NCI-H2196 treated with DMSO at 0.1 percent for 48 hours (cell line): ENCODE data around the gene SCN10A.

Source experiments
- DNase-seq: peaks from one replicate; lab custom pipeline; 2025; ENCODE audit not compliant: unreplicated experiment; lab: John Stamatoyannopoulos, UW

Gene SCN10A

DNA sequence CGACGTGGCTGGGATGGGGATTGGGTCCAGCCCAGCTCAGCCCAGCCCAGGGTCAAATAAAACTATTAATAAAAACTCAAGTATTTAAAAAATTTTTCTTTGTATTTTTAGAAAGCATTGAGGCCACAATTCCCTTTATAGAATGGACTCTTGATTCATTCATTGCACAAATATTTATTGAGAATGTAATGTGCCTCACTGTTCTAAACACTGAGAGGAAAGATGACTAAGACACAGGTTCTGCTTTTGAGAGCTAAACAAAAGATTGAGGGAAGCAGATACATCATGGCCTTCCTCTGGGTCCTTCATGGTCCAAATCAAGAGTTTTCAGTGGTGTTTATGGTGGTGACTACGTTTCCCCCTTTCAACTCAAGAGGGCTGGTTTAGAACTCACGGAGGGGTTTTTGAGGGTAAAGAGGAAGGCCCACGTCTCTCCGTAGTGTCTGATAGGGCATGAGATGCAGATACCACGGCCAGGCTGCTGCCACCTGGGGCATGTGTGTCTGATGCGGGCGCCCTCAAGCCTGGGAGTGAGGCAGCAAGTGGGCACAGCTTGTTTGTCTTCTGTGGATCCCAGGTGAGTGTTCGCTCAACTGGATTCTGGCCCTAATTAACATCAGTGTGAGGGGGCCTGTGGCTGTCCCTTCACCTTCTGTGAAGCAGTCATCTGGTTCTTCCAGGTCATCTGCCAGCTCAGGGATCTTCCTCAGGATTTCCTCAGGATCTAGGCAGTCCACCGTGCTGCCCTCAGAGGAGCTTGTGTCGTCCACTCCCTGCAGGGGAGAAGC lies 93.0 kb downstream of the SCN10A start:
- DNase-seq = no peak

DNA sequence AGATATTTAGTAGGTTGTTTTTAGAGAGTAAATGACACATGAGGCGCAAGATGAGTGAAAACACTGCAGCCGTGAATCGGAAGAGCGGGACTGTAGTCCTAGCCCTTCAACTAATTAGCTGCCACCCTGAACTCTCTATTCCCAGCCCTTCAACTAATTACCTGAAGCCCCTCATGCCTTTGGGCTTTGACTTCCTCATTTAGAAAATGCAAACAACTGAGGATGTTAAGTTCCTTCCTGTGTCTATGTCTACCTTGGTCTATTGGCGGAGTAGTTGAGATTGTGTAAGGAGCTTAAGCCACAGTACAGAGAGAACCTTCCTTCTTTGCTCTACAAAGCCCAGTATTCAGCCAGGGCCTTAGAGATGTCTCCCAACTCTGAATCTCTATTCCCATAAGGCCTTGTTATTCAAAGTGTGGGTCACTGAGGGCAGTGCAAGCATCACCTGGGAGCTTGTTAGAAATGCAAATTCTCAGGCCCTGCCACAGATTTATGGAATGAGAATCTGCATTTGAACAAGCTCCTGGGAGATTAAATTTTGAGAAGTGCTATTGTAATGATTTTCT lies 94.7 kb downstream of the SCN10A start:
- DNase-seq = no peak

DNA sequence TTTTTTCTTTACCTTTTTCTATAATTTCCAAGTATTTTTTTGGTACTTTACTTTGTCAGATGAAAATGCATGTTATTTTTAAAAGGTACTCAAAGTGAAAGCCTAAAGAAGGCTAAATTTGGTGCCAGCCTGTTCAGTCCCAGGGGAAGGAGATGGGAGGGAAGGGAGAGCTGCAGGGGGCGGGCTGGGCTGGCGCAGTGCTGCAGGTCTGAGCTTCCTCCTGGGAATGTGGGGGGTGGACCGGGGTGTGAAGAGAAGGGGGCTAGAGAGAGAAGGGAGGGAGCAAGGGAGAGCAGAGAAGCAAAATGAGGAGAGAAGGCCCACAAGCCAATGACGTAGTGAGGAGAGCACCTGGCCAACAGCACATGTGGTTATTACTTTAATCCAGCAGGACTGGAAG lies 95.6 kb downstream of the SCN10A start:
- no peak for DNase-seq

DNA sequence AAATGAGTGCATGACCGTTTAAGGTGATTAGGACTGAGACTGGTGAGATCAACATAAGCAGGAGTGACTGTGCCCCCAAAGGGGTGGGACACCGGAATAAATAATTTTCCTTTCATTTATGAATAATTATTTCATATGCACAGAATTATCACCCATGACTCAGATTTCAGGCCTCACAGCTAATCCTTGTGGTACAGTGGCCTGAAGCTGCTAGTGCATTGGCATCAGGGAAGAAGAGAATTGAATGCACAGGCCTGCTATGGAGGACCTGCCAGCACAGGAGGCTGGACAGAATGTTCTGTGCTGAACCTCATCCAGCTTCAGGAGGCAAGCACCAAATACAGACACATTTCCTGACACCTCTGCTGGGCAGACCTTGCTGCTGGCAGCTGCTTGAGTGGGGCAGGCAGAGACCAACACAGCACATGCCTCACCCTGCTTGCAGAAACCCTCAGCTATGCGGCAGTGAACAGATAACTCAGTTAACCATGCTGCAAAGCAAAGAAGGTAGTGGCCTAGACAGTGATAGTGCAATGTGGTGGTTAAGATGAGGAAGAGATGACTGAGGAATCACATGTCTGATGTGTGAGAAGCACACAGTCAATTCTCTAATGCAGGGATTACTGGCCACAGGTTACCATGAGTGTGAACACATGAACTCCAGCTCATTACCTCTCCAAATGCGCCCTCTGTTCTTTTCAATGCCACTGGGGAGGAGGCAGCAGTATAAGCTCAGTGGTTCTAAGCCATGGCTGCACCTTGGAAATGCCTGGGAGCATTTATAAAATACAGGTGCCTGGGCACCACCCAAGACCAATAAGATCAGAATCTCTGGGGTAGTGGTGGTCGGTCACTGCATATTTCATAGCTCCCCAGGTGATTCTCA lies 98.4 kb downstream of the SCN10A start:
- no peak for DNase-seq

DNA sequence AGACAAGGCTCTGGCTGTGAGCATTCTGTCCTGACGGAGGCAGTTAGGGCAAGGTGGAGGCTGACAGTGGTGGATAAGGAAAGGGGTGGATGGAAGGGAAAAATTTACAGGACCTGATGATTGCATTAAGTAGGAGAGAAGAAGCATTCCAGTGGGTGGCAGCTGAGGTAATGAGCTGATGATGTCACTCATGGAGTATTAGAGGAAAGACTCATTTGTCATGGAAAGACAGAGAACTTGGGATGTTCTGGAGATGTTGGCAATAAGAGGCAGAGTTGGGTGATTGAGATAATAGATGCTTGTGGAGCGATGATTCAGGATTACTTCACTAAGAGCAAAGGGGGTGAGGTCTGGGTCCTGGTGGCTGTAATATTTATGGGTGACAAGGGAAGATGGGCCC lies 102.9 kb downstream of the SCN10A start:
- DNase-seq = no peak

DNA sequence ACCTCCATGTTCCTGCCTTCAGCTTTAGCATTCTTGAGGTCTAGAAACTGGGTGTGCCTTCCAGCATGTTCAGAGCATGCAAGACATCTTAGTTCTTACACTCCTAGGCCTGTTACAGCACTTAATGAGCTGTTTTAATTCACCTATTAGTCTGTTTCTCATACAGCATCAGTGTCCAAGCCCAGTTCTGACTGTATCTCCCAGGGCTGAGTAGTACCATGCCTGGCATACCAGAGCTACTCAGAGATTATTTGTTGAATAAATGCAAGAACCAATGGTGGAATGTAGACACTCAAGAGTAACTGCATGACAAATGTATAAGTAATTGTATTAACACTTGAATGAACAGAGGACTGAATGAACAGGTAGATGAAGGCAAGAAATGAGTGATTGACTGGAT lies 104.7 kb downstream of the SCN10A start:
- DNase-seq = no peak

DNA sequence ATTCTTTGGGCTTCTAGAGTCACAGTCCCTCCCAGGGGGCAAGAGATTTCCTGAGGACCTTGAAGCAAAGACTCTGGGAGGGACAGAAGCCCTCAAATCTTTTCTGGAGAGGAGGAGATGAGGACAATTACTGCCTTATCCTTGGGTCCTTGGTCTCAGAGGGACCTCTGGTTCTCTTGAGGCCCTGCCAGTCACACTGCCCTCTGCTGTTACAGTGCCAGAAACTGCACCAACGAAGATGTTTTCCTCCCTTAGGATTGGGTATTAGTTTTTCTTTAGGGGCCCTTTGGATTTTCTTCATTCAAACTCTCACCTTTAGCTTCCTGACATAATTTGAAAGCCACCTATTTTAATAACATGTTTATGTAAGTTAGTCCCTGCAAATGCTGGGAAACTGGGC lies 108.3 kb downstream of the SCN10A start:
- DNase-seq = no peak

DNA sequence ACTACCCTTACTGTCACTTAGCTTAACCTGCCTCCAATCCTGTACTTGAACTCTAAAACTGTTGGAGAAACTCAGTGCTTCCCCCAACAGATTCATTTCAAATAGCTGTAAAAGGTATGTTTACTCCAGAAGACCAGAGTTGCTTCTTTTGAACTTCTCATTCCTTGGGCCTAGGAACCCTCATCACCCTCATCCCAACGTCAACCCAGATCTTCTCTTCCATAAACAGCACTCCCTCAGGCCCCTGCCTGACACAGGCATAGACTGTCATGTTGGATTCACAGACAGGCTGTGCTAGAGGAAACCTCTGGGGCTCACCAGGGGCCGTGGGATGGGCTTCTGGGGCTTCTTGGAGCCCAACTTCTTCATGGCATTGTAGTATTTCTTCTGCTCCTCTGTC lies 109.1 kb downstream of the SCN10A start:
- no peak for DNase-seq

DNA sequence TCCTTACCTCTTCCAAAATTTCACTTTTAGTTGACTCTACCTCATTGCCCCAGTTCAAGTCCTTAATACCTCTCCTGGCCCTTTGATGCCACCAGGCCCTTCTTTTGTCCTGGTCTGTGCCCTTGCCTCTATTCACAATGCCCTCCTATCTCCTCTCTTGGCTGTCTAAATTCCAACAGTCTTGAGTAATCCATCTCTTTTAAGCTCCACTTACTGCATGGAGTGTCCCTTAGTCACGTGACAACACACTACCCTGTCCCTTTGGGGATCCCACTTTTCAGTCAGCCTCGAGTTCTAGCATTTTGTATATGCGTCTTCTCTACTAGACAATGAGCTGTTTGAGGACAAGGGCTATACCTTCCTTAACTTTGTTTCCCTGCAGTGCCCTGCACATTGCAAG lies 113.8 kb downstream of the SCN10A start:
- DNase-seq = no peak

DNA sequence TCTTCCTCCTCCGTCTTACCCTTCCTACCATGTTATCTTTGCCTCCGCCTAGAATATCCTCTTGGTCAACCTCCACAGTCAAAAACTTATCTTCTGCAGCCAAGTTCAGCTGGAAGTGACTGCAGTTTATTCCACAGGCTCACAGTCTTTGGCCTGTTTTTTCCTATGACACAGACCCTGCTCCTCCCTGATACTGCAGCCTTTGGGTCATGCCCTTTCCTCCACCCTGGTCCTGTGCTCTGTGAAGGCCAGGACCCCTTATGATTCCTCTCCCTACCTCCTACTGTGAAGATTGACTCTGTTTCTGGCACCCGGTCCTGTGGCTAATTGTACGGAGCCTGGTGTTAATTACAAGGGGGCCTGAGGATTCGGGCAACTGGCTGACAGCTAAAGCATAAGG lies 117.3 kb downstream of the SCN10A start:
- no peak for DNase-seq

DNA sequence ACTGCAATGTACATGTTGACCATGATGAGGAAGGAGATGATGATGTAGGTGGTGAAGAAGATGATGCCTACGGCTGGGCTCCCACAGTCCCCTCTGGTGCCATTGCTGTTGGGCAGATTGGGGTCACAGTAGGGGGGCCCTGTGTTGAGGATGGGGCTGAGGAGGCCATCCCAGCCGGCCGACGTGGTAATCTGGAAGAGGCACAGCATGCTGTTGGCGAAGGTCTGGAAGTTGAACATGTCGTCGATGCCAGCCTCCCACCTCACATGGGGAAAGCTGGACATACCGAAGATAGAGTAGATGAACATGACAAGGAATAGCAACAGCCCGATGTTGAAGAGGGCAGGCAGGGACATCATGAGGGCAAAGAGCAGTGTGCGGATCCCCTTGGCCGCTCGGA lies 118.0 kb downstream of the SCN10A start:
- no peak for DNase-seq

DNA sequence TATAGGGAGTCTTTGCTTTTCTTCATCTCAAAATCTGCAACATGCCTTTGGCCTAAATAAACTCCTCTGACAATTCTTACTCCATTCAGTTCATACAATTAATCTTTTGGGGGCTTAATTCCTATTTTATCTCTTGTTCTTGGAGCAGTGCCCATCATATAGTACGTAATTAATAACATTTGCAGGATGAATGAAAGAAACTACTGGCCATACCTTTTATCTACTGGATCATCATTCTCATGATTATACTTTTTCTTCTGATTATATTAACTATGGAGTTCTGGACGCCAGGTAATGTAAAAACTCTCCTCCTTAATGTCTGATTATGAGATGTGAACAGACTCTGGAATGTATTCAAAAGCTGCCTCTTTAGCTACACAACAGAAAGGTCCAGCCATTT lies 120.0 kb downstream of the SCN10A start:
- no peak for DNase-seq

DNA sequence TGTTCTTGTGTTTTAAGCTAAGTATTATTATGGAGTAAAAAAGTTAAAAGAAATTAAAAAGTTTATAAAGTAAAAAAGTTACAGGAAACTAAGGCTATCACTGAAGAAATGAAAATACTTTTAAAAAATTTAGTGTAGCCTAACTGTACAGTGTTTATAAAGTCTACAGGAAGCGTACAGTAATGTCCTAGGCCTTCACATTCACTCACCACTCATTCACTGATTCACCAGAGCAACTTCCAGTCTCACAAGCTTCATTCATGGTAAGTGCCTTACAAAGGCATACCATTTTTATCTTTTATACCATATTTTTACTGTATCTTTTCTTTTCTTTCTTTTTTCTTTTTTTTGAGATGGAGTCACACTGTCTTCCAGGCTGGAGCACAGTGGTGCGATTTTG lies 125.8 kb downstream of the SCN10A start:
- DNase-seq = no peak

DNA sequence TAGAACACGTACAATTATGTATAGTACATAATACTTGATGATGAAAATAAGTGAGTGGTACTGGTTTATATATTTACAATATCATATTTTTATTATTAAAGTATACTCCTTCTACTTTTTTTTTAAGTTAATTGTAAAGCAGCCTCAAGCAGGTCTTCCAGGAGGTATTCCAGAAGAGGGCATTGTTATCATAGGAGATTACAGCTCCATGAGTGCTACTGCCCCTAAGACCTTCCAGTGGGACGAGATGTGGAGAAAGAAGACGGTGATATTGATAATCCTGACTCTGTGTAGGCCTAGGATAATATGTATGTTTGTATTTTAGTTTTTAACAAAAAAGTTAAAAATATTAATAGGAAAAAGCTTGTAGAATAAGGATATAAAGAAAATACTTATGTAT lies 126.2 kb downstream of the SCN10A start:
- no peak for DNase-seq

DNA sequence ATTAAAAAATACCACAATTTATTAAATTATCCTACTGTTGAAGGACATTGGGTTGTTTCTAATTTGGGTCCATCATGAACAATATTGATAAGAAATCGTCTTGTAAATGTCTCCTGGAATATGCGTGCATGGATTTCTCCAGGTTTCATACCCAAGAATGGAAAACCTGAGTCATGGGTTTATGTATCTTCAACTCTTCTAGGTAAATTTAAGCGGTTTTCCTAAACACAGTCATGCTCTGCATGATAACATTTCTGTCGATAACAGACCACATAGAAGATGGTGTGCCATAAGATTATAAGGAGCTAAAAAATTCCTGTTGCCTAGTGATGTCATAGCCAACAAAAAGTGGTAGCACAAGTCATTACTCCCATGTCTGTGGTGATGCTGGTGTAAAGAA lies 126.7 kb downstream of the SCN10A start:
- no peak for DNase-seq

DNA sequence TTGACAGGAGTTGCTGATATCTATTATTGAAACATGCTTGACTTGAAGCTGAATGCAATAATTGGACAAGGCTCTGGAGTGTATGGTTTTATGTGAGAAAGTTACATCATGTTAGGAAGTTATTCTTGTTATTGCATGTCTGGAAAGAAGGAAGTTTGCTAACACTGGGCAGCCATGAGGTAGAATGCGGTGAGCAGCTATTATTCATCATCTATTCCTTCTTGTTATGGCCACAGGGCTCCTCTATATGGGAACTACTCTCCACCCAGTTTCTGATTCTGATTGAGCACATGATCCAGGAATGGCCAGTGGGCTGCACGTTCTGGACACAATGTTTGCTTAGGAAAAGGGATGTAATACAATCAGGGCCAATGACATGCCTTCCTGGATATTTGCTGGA lies 128.7 kb downstream of the SCN10A start:
- DNase-seq = no peak

DNA sequence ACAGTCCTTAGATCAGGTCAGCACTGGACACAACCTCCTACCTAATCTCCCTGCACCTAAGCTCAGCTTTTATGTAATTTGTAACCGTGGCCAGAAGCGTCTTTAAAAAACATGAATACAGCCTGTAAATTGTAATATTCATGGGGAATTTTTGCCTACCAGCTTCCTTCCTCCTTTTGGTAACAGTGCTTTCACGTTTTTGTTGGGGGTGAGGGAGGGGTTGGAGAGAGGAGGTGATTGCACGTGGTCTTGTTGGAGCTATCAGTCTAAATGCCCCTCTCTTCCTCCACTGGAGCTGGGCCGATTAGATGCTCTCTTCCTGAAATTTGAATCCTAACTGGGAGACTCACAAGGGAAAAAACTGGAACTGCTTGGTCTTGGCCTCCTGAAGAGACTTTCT lies 131.5 kb downstream of the SCN10A start:
- no peak for DNase-seq

DNA sequence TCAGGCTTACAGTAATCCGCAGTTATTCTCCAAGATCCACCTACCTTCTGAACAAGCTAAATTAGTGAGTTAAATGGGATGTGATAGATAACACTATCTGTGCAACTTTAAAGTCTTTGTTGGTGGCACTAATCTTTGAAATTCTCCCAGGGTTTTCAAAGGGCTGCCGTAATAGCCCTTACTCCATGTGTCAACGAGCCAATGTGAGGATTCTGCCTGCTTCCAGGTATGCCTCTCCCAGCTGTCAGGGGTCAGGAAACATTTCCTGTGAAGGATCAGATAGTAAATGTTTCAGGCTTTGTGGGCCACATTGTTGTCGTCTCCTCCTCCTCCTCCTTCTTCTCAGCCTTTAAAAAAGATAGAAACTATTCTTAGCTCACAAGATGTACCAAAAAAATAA lies 146.3 kb downstream of the SCN10A start:
- no peak for DNase-seq

DNA sequence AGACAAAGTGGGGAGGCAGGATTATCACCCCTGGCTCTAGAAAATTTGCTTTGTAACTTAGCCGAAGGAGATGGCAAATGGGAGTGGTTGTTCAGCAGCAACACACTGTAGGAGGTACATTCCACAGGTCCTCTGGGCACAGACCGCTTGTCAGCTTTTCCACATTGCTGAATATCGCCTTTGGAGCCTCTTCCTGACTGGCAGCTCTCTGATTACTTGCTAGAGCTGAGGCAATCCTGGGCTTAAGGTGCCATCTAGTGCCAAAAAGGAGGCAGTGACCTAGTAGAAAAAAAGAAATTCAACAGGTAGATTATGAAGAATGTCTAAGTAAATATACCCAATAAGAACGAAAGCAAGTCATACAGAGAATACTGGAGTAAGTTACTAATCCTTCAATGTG lies 153.5 kb downstream of the SCN10A start:
- no peak for DNase-seq

DNA sequence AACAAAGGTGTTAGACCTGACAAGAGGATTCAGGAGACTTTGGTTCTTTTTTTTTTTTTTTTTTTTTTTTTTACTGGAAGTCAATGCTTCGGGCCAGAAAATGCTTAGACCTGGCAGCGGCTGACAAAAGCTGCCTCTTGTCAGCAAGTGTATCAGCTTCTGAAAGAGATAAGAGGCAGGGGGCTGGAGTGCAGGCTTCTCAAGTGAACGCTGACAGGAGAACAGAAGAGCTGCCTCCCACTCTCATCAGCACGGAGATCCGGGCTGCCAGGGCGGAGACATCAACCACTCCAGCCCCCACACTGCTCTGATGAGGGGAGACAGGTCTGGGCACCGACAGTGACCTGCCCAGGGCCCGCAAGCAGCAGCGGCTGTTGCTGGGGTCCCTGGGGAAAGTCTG lies 157.2 kb downstream of the SCN10A start:
- DNase-seq = no peak

DNA sequence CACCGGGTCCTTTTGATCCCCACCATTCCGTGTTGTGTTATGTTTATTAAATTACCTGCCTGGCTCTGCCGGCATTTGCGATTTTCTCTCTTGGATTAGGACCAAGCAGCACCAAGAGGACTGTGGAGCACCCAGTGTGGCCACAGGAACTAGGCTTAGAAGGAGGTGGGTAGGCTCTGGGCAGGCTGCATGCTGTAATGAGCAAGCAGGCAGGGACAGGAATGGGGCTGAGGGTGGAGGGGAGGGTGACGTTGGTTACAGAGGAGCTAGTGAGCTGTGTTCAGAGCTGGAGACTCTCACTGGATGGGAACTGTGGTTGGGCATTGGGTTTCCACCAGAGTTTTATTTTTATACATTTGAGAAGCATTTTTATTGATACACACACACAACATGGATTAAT lies 158.6 kb downstream of the SCN10A start:
- no peak for DNase-seq

DNA sequence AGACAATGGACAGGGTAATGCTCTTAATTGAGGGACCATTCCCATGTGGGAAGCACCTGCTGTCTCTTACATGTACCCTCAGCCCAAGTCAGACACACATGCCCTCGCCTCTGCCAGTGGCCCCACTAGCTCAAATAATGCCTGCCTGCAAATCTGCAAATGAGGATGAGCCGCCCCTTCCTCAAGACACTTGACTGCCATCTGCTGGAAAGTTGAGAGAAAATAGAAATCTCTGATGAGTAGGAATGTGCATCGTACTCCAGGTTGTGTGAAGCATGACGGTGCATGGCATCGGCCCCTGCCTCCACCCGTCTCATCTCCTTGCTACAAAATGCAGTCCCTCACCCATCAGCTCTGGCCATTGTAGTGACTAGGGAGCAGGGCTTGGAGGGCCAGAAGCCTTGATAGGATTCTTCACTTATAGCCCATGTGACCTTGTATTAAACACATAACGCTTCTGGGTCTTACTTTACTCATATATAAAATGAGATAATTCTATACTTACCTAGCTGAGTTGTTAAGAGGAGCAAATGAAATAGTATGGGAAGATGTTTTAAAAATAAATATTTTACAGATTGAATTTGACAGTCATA lies 160.2 kb downstream of the SCN10A start:
- DNase-seq = peak; percentile 1
